Ovary (tissue), 9 donors: ENCODE data around the gene STOML1. TPM values are rescaled to one million over a fixed set of nuclear protein-coding genes. Genes with fewer than 3 reads are reported as not detected.

Source experiments
- DNase-seq, 5 donors: peaks; one replicate each; pipeline ENCODE4 v3.0.0-alpha.2; 2019 to 2020
- H3K27ac ChIP-seq, 2 donors: fragments of 200-600 bp; one replicate each; pipeline versions ENCODE4 v1.5.1 to v1.8.0; 2019 to 2022
- H3K27me3 ChIP-seq: fragments of 200-600 bp; one replicate; pipeline ENCODE4 v1.8.0; 2022
- H3K36me3 ChIP-seq: fragments of 200-600 bp; sonication (generic); one replicate; pipeline ENCODE4 v1.5.1; 2019
- H3K4me1 ChIP-seq: one replicate; pipeline ENCODE4 v1.8.1; 2013; ENCODE audit warnings: mild to moderate bottlenecking, moderate library complexity; ENCODE audit not compliant: insufficient read depth
- H3K4me3 ChIP-seq: fragments of 200-600 bp; sonication (generic); one replicate; pipeline ENCODE4 v1.5.1; 2017
- H3K9me3 ChIP-seq, 2 donors: fragments of 200-600 bp in 1 of 2; sonication (generic) in 1 of 2; one replicate each; pipeline versions ENCODE4 v1.5.1 to v1.8.1; 2013 to 2019; ENCODE audit warnings: mild to moderate bottlenecking in 1 of 2, moderate library complexity in 1 of 2
- CTCF ChIP-seq, 3 donors: fragments of 450-650 bp in 2 of 3; fragments of 200-600 bp in 1 of 3; IDR thresholded peaks; one replicate each; pipeline versions ENCODE4 v1.5.1 to v1.8.0; 2016 to 2022; ENCODE audit warnings: antibody characterized with exemption in 3 of 3, mild to moderate bottlenecking in 1 of 3
- EP300 ChIP-seq: sonication (generic); formaldehyde crosslinking; IDR thresholded peaks from one replicate; pipeline ENCODE4 v1.6.1; 2017; ENCODE audit warnings: antibody characterized with exemption
- POLR2A ChIP-seq: fragments of 450-650 bp; IDR thresholded peaks from one replicate; pipeline ENCODE4 v1.6.1; 2017; ENCODE audit warnings: antibody characterized with exemption, mild to moderate bottlenecking, moderate library complexity
- WGBS, 3 donors: extraction: QIAGEN DNeasy Blood & Tissue Kit in 1 of 3; methylation state at CpG; one replicate each; pipeline versions ENCODE4 v1.1.5 to v1.1.7; 2013 to 2017; 5-methylcytosine and 5-hydroxymethylcytosine counted together
- intact Hi-C, 4 donors: fragments of 100-400 bp; cut with DNase I; formaldehyde crosslinking; loops; one replicate each; pipeline versions ENCODE4 v1.11.0 to v1.15.1; 2022 to 2023
- polyA plus RNA-seq, 2 donors: library from polyadenylated mRNA; stranded (reverse); fragments of 200-250 nt in 1 of 2; fragments of 350-450 nt in 1 of 2; fragmentation: Illumina TruSeq in 1 of 2; extraction: RNeasy Lipid Tissue Mini Kit (QIAGEN cat#74804) in 1 of 2; gene quantifications; one replicate each; pipeline ENCODE4 v1.2.3, GENCODE V29; 2013 to 2014
- total RNA-seq, 7 donors: library from RNA; depleted of rRNA in 2 of 7; stranded (reverse); fragments of >200 nt in 2 of 7; fragmentation: NEBNext Ultra II Directional in 3 of 7; extraction: Animal tissue kit (Norgen Biotek cat#: 25700) in 3 of 7; gene quantifications; one replicate each; pipeline versions ENCODE4 v1.1.0 to v1.2.4, GENCODE V29; 2016 to 2023
- donor health status: DM: no; HTN: no; CAD: no; lungs with moderate emphysema.
- donor health status: DM: no; HTN: no; CAD: no.
- donor health status: Bipolar disorder and iron deficiency.
- donor health status: DM: yes; HTN: yes; CAD: no.
- donor health status: DM: no; HTN: no; CAD: no.
- donor health status: DM: yes; HTN: yes; CAD: no.

The STOML1 gene
- total and polyA plus RNA-seq, 9 donors: 2.1 to 22.9 (median 12.1) TPM

GRCh38 chr15:73972984-73973682, 19.0 kb downstream of the STOML1 start:
- DNase-seq: peak; percentile 78 to 90 (median 86)
- Histone ChIP-seq H3K4me1 (no peaks in the 10 kb centered on the region), H3K4me3 (no peak overlapping the region), H3K9me3 (no peaks in the 10 kb centered on the region), H3K27me3 (no peaks in the 10 kb centered on the region), H3K36me3 (no peaks in the 10 kb centered on the region), H3K27ac (no peak overlapping the region)
- no peak for TF ChIP-seq EP300
- TF ChIP-seq CTCF (IDR thresholded peaks at IDR 0.05): peak; percentile 57 to 88 (median 83)
- WGBS, 3 donors: 13 to 17% (median 17%) methylated on average over 19 to 26 of the region's 26 CpGs
- intact Hi-C loops: loop anchor here (5.0 to 10.0 kb wide), 8 partner anchors 62 to 352 kb away; no protein-coding TSS in a partner anchor

- Histone ChIP-seq H3K4me3 (no peak overlapping the region), H3K9me3 (no peaks in the 10 kb centered on the region), H3K4me1 (no peaks in the 10 kb centered on the region), H3K27me3 (no peaks in the 10 kb centered on the region), H3K27ac (no peak overlapping the region), H3K36me3 (no peaks in the 10 kb centered on the region)
- DNase-seq: peak in 1 of 5 donors; percentile 5
- intact Hi-C loops: no loop called here
- WGBS, 3 donors: 84 to 88% (median 87%) methylated on average over 6 of the region's 6 CpGs
- TF ChIP-seq EP300 (no peak), CTCF (IDR thresholded peaks at IDR 0.05) (no peak)
Measured at GRCh38 chr15:73969151-73969759, 22.8 kb downstream of the STOML1 start.

- Histone ChIP-seq H3K36me3 (no peaks in the 10 kb centered on the region), H3K27me3 (no peaks in the 10 kb centered on the region), H3K9me3 (no peaks in the 10 kb centered on the region), H3K4me3 (no peak overlapping the region), H3K27ac (no peak overlapping the region), H3K4me1 (no peaks in the 10 kb centered on the region)
- intact Hi-C loops: no loop called here
- TF ChIP-seq POLR2A (no peak), CTCF (IDR thresholded peaks at IDR 0.05) (no peak), EP300 (no peak)
- no peak for DNase-seq
- WGBS, 3 donors: 84 to 96% (median 94%) methylated on average over 3 of the region's 3 CpGs
Measured at GRCh38 chr15:73968461-73968860, 23.6 kb downstream of the STOML1 start.

- Histone ChIP-seq H3K4me3 (no peak overlapping the region), H3K36me3 (no peaks in the 10 kb centered on the region), H3K27me3 (no peaks in the 10 kb centered on the region), H3K9me3 (no peaks in the 10 kb centered on the region), H3K27ac (no peak overlapping the region), H3K4me1 (no peaks in the 10 kb centered on the region)
- WGBS, 3 donors: 39 to 42% (median 41%) methylated on average over 2 of the region's 2 CpGs
- intact Hi-C loops: no loop called here
- no peak for DNase-seq
- TF ChIP-seq POLR2A: no peak
- TF ChIP-seq EP300: no peak
- no peak for TF ChIP-seq CTCF (IDR thresholded peaks at IDR 0.05)
Measured at GRCh38 chr15:73965758-73966113, 26.4 kb downstream of the STOML1 start.
